ENCODE results near the gene MSMO1. TPM values are rescaled to one million over a fixed set of nuclear protein-coding genes. Genes with fewer than 3 reads are reported as not detected.

The MSMO1 gene
- total RNA-seq, 2 experiments from 2014 or later = 41.6 to 91.5 TPM

GRCh38 chr4:165384598-165384997, 57.1 kb downstream of the MSMO1 start:
- H2AFZ ChIP-seq (ENCODE audit: low read length) = no peak overlapping the region
- BruUV-seq (replicated peaks) = no TSS peak
- H3K4me2 ChIP-seq (ENCODE audit: low read length) = no peak overlapping the region

GRCh38 chr4:165385126-165385525, 57.7 kb downstream of the MSMO1 start:
- Histone ChIP-seq H4K20me1 (ENCODE audit: insufficient read depth, low read length) (no peaks in the 10 kb centered on the region), H3K27ac (ENCODE audit: low read depth, low read length, poor library complexity, severe bottlenecking) (no peak overlapping the region), H3K9me3 (ENCODE audit: low read length) (no peaks in the 10 kb centered on the region), H3K4me2 (ENCODE audit: low read length) (no peak overlapping the region), H3K9me2 (ENCODE audit: insufficient read depth, low read length) (no peaks in the 10 kb centered on the region), H3K4me3 (ENCODE audit: low read depth, low read length, poor library complexity, severe bottlenecking) (no peak overlapping the region), H3K36me3 (ENCODE audit: insufficient read depth, low read length) (no peaks in the 10 kb centered on the region), H3K4me1 (ENCODE audit: insufficient read depth, low read length, poor library complexity, severe bottlenecking) (no peaks in the 10 kb centered on the region), H2AFZ (ENCODE audit: low read length) (no peak overlapping the region), H3K79me2 (ENCODE audit: insufficient read depth, low read depth, low read length) (no peaks in the 10 kb centered on the region)
- intact Hi-C loops (cut with micrococcal nuclease; ENCODE audit: unreplicated experiment) = no loop called here
- CTCF ChIA-PET (ENCODE audit: unreplicated experiment) = no interaction called here
- BruUV-seq (replicated peaks) = no TSS peak
- TF ChIP-seq EZH2phosphoT487 (IDR thresholded peaks at IDR 0.05; ENCODE audit: borderline replicate concordance, low read depth, low read length) = no peak
- no peak for TF ChIP-seq CTCF (conservative IDR thresholded peaks at IDR 0.05; ENCODE audit: low read length)
- no peak for DNase-seq (ENCODE audit: low spot score)
- POLR2A ChIA-PET = interaction anchor here (1.0 kb wide), 1 partner anchor 21 kb away, joined by 3 read pairs; no protein-coding TSS in a partner anchor

More at GRCh38 chr4:165384598-165384997, 57.1 kb downstream of the MSMO1 start:
- no peak for DNase-seq (ENCODE audit: low spot score)
- no peaks in the 10 kb centered on the region for H3K9me2 ChIP-seq (ENCODE audit: insufficient read depth, low read length)
- no peaks in the 10 kb centered on the region for H3K79me2 ChIP-seq (ENCODE audit: insufficient read depth, low read depth, low read length)
- no peak overlapping the region for H3K27ac ChIP-seq (ENCODE audit: low read depth, low read length, poor library complexity, severe bottlenecking)
- no peak overlapping the region for H3K4me3 ChIP-seq (ENCODE audit: low read depth, low read length, poor library complexity, severe bottlenecking)
- no peaks in the 10 kb centered on the region for H3K9me3 ChIP-seq (ENCODE audit: low read length)
- no peaks in the 10 kb centered on the region for H3K36me3 ChIP-seq (ENCODE audit: insufficient read depth, low read length)
- no peaks in the 10 kb centered on the region for H3K4me1 ChIP-seq (ENCODE audit: insufficient read depth, low read length, poor library complexity, severe bottlenecking)
- ChIA-PET POLR2A (interaction anchor here (1.1 to 1.3 kb wide), 2 partner anchors 8 to 99 kb away, joined by 3 read pairs; no protein-coding TSS in a partner anchor), CTCF (ENCODE audit: unreplicated experiment) (no interaction called here)
- no peaks in the 10 kb centered on the region for H4K20me1 ChIP-seq (ENCODE audit: insufficient read depth, low read length)
- TF ChIP-seq EZH2phosphoT487 (IDR thresholded peaks at IDR 0.05; ENCODE audit: borderline replicate concordance, low read depth, low read length) (no peak), CTCF (conservative IDR thresholded peaks at IDR 0.05; ENCODE audit: low read length) (peak; percentile 58)
- intact Hi-C loops (cut with micrococcal nuclease; ENCODE audit: unreplicated experiment) = no loop called here

- intact Hi-C loops (cut with micrococcal nuclease; ENCODE audit: unreplicated experiment) = no loop called here
- H2AFZ ChIP-seq (ENCODE audit: low read length) = no peak overlapping the region
- H3K4me2 ChIP-seq (ENCODE audit: low read length) = no peak overlapping the region
- no peak overlapping the region for H3K27ac ChIP-seq (ENCODE audit: low read depth, low read length, poor library complexity, severe bottlenecking)
- H3K9me3 ChIP-seq (ENCODE audit: low read length) = no peaks in the 10 kb centered on the region
- H3K79me2 ChIP-seq (ENCODE audit: insufficient read depth, low read depth, low read length) = no peaks in the 10 kb centered on the region
- ChIA-PET CTCF (ENCODE audit: unreplicated experiment) (no interaction called here), POLR2A (interaction anchor here (0.6 to 0.8 kb wide), 3 partner anchors 15 to 268 kb away, joined by 3 read pairs; no protein-coding TSS in a partner anchor)
- BruUV-seq (replicated peaks) = no TSS peak
- H3K4me3 ChIP-seq (ENCODE audit: low read depth, low read length, poor library complexity, severe bottlenecking) = no peak overlapping the region
- DNase-seq (ENCODE audit: low spot score) = no peak
- H3K4me1 ChIP-seq (ENCODE audit: insufficient read depth, low read length, poor library complexity, severe bottlenecking) = no peaks in the 10 kb centered on the region
- H3K36me3 ChIP-seq (ENCODE audit: insufficient read depth, low read length) = no peaks in the 10 kb centered on the region
- H4K20me1 ChIP-seq (ENCODE audit: insufficient read depth, low read length) = no peaks in the 10 kb centered on the region
- no peaks in the 10 kb centered on the region for H3K9me2 ChIP-seq (ENCODE audit: insufficient read depth, low read length)
- TF ChIP-seq CTCF (conservative IDR thresholded peaks at IDR 0.05; ENCODE audit: low read length) = no peak
- TF ChIP-seq EZH2phosphoT487 (IDR thresholded peaks at IDR 0.05; ENCODE audit: borderline replicate concordance, low read depth, low read length) = no peak
Measured at GRCh38 chr4:165386328-165386727, 58.9 kb downstream of the MSMO1 start.

All from OCI-LY7 (cell line).